Stomach (tissue), 4 donors: ENCODE measurements around the gene PFKM.

Experiments
- POLR2A ChIP-seq, 4 donors: fragments of 450-650 bp; IDR thresholded peaks; one replicate each; pipeline ENCODE4 v1.6.1; 2016; ENCODE audit warnings: antibody characterized with exemption in 4 of 4, control low read depth in 2 of 4, mild to moderate bottlenecking in 1 of 4, moderate library complexity in 1 of 4
- TF ChIP-seq, protein P1 (sequence below), 7 experiments: fragments of 450-650 bp in 4 of 7; fragments of 200-600 bp in 3 of 7; sonication (generic) in 3 of 7; IDR thresholded peaks; one replicate each; pipeline ENCODE4 v1.5.1; 2016 to 2019; ENCODE audit warnings: antibody characterized with exemption in 7 of 7, control low read depth in 2 of 7, mild to moderate bottlenecking in 1 of 7

DNA sequence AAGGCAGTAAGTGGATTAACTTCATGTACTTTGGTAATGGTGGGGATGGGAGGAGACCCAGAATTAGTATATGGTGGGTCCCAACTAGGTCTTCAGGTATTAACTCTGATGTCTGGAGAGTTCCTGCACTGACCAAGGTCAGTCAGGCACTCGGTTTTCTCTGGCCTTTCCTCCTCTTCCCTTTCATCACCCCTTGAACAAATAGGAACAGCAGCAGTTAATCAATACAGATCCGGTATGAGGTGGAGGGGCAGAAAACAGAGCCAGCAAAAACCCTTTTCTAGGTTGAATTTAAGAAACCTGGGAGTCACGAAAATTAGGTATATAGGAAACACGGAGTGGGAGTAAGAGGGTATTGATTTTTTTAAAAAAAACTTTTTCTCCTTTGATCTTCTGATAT is 4.0 kb downstream of the PFKM start:
- TF ChIP-seq, protein P1, sequence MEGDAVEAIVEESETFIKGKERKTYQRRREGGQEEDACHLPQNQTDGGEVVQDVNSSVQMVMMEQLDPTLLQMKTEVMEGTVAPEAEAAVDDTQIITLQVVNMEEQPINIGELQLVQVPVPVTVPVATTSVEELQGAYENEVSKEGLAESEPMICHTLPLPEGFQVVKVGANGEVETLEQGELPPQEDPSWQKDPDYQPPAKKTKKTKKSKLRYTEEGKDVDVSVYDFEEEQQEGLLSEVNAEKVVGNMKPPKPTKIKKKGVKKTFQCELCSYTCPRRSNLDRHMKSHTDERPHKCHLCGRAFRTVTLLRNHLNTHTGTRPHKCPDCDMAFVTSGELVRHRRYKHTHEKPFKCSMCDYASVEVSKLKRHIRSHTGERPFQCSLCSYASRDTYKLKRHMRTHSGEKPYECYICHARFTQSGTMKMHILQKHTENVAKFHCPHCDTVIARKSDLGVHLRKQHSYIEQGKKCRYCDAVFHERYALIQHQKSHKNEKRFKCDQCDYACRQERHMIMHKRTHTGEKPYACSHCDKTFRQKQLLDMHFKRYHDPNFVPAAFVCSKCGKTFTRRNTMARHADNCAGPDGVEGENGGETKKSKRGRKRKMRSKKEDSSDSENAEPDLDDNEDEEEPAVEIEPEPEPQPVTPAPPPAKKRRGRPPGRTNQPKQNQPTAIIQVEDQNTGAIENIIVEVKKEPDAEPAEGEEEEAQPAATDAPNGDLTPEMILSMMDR (IDR thresholded peaks at IDR 0.05), result no peak
- TF ChIP-seq POLR2A (IDR thresholded peaks at IDR 0.05), result no peak
